Astrocyte (in vitro differentiated cells and primary cell): ENCODE measurements around the gene LILRB2.

Experiments
- CTCF ChIP-seq: IDR thresholded peaks from 2 replicates; pipeline ENCODE4 v1.5.1; 2011; ENCODE audit warnings: low read depth, mild to moderate bottlenecking, inconsistent platforms, low read length, moderate library complexity; ENCODE audit not compliant: insufficient read depth
- EZH2 ChIP-seq: IDR thresholded peaks from 2 replicates; pipeline ENCODE4 v1.6.1; 2012; ENCODE audit warnings: mild to moderate bottlenecking, low read length, inconsistent platforms; ENCODE audit not compliant: insufficient read depth

- TF ChIP-seq CTCF (no peak), EZH2 (no peak)
Observed at GRCh38 chr19:54262470-54262869, 18.4 kb downstream of the LILRB2 start.
